Measurements from ENCODE around the gene RECQL5. TPM values are rescaled to one million over a fixed set of nuclear protein-coding genes. Genes with fewer than 3 reads are reported as not detected.

The RECQL5 gene
- total RNA-seq, 1 donor from 2014 or later = 44.7 TPM

GRCh38 chr17:75603123-75603522 is 63.8 kb downstream of the RECQL5 start:
- Mint-ChIP-seq H3K4me1 (ENCODE audit: unreplicated experiment) (peaks cover 1% of the 10 kb centered on the region), H3K36me3 (ENCODE audit: unreplicated experiment) (no peaks in the 10 kb centered on the region), H3K9me3 (ENCODE audit: unreplicated experiment) (no peaks in the 10 kb centered on the region), H3K27me3 (ENCODE audit: unreplicated experiment) (no peaks in the 10 kb centered on the region), H3K27ac (ENCODE audit: unreplicated experiment) (no peak overlapping the region), H3K4me3 (ENCODE audit: unreplicated experiment) (no peak overlapping the region)
- no peak for TF ChIP-seq CTCF (IDR thresholded peaks at IDR 0.05)
- no peak for DNase-seq (ENCODE audit: extremely low spot score, unreplicated experiment)

GRCh38 chr17:75602644-75603043 is 64.3 kb downstream of the RECQL5 start:
- no peak for DNase-seq (ENCODE audit: extremely low spot score, unreplicated experiment)
- Mint-ChIP-seq H3K27me3 (ENCODE audit: unreplicated experiment) (no peaks in the 10 kb centered on the region), H3K27ac (ENCODE audit: unreplicated experiment) (no peak overlapping the region), H3K4me3 (ENCODE audit: unreplicated experiment) (no peak overlapping the region), H3K9me3 (ENCODE audit: unreplicated experiment) (no peaks in the 10 kb centered on the region), H3K4me1 (ENCODE audit: unreplicated experiment) (peaks cover 1% of the 10 kb centered on the region), H3K36me3 (ENCODE audit: unreplicated experiment) (no peaks in the 10 kb centered on the region)
- no peak for TF ChIP-seq CTCF (IDR thresholded peaks at IDR 0.05)

- peak; percentile 65 for TF ChIP-seq CTCF (IDR thresholded peaks at IDR 0.05)
- H3K4me3 Mint-ChIP-seq (ENCODE audit: unreplicated experiment) = no peak overlapping the region
- H3K4me1 Mint-ChIP-seq (ENCODE audit: unreplicated experiment) = peaks cover 1% of the 10 kb centered on the region
- no peak for DNase-seq (ENCODE audit: extremely low spot score, unreplicated experiment)
- H3K9me3 Mint-ChIP-seq (ENCODE audit: unreplicated experiment) = no peaks in the 10 kb centered on the region
- H3K27ac Mint-ChIP-seq (ENCODE audit: unreplicated experiment) = no peak overlapping the region
- H3K27me3 Mint-ChIP-seq (ENCODE audit: unreplicated experiment) = no peaks in the 10 kb centered on the region
- H3K36me3 Mint-ChIP-seq (ENCODE audit: unreplicated experiment) = no peaks in the 10 kb centered on the region
Measured at GRCh38 chr17:75601057-75601987, 65.6 kb downstream of the RECQL5 start.

- Mint-ChIP-seq H3K4me3 (ENCODE audit: unreplicated experiment) (no peak overlapping the region), H3K27me3 (ENCODE audit: unreplicated experiment) (no peaks in the 10 kb centered on the region), H3K4me1 (ENCODE audit: unreplicated experiment) (no peaks in the 10 kb centered on the region), H3K27ac (ENCODE audit: unreplicated experiment) (no peak overlapping the region), H3K9me3 (ENCODE audit: unreplicated experiment) (no peaks in the 10 kb centered on the region), H3K36me3 (ENCODE audit: unreplicated experiment) (no peaks in the 10 kb centered on the region)
- no peak for TF ChIP-seq CTCF (IDR thresholded peaks at IDR 0.05)
- DNase-seq (ENCODE audit: extremely low spot score, unreplicated experiment) = peak; percentile 83
Measured at GRCh38 chr17:75596320-75597087, 70.5 kb downstream of the RECQL5 start.

GRCh38 chr17:75595920-75596313 is 71.0 kb downstream of the RECQL5 start:
- no peaks in the 10 kb centered on the region for H3K9me3 Mint-ChIP-seq (ENCODE audit: unreplicated experiment)
- no peak for TF ChIP-seq CTCF (IDR thresholded peaks at IDR 0.05)
- DNase-seq (ENCODE audit: extremely low spot score, unreplicated experiment) = no peak
- no peaks in the 10 kb centered on the region for H3K27me3 Mint-ChIP-seq (ENCODE audit: unreplicated experiment)
- H3K36me3 Mint-ChIP-seq (ENCODE audit: unreplicated experiment) = no peaks in the 10 kb centered on the region
- no peak overlapping the region for H3K4me3 Mint-ChIP-seq (ENCODE audit: unreplicated experiment)
- peaks cover 2% of the 10 kb centered on the region for H3K4me1 Mint-ChIP-seq (ENCODE audit: unreplicated experiment)
- H3K27ac Mint-ChIP-seq (ENCODE audit: unreplicated experiment) = no peak overlapping the region
